Right lobe of liver (tissue), 6 donors: ENCODE data around the gene ATP6V0A1. TPM values are rescaled to one million over a fixed set of nuclear protein-coding genes. Genes with fewer than 3 reads are reported as not detected.
A peak's percentile ranks its signal among the peaks of the same experiment; 100 is the strongest.

Experiments
- ATAC-seq, 4 donors: fragments of 200-7000 bp; cut with Tn5 transposase; one replicate each; pipeline ENCODE4 v1.9.1; 2020; ENCODE audit warnings: mild to moderate bottlenecking in 4 of 4, moderate library complexity in 4 of 4
- DNase-seq, 3 donors: peaks; one replicate each; pipeline ENCODE4 v3.0.0-alpha.2; 2020
- H3K27ac ChIP-seq, 3 donors: fragments of 200-600 bp; one replicate each; pipeline ENCODE4 v1.8.0; 2022
- H3K27me3 ChIP-seq, 2 donors: fragments of 200-600 bp; one replicate each; pipeline ENCODE4 v1.8.0; 2022
- H3K36me3 ChIP-seq, 4 donors: fragments of 200-600 bp; sonication (generic) in 1 of 4; one replicate each; pipeline versions ENCODE4 v1.5.1 to v1.8.0; 2017 to 2022; ENCODE audit warnings: control low read depth in 1 of 4
- H3K4me1 ChIP-seq, 4 donors: fragments of 200-600 bp; sonication (generic) in 1 of 4; one replicate each; pipeline versions ENCODE4 v1.5.1 to v1.8.0; 2017 to 2022; ENCODE audit warnings: control low read depth in 1 of 4
- H3K4me3 ChIP-seq, 3 donors: fragments of 200-600 bp; one replicate each; pipeline ENCODE4 v1.8.0; 2022
- H3K9me3 ChIP-seq, 4 donors: fragments of 200-600 bp; sonication (generic) in 1 of 4; one replicate each; pipeline versions ENCODE4 v1.5.1 to v1.8.0; 2017 to 2022; ENCODE audit warnings: control low read depth in 1 of 4
- CTCF ChIP-seq, 4 donors: fragments of 200-600 bp in 3 of 4; fragments of 450-650 bp in 1 of 4; IDR thresholded peaks; one replicate each; pipeline versions ENCODE4 v1.5.1 to v1.8.0; 2016 to 2022; ENCODE audit warnings: antibody characterized with exemption in 4 of 4, mild to moderate bottlenecking in 2 of 4
- POLR2A ChIP-seq: fragments of 450-650 bp; IDR thresholded peaks from one replicate; pipeline ENCODE4 v1.6.1; 2017; ENCODE audit warnings: antibody characterized with exemption, mild to moderate bottlenecking
- WGBS: methylation state at CpG from one replicate; pipeline ENCODE4 v1.1.6; 2018; ENCODE audit warnings: low coverage, low lambda C conversion rate; ENCODE audit not compliant: insufficient coverage; ENCODE audit errors: missing lambda C conversion rate; 5-methylcytosine and 5-hydroxymethylcytosine counted together
- intact Hi-C, 2 donors: fragments of 100-400 bp; cut with DNase I; formaldehyde crosslinking; loops; one replicate each; pipeline versions ENCODE4 v1.11.2 to v1.14.1; 2022
- total RNA-seq, 6 experiments: library from RNA; depleted of rRNA in 2 of 6; stranded (reverse); fragments of >200 nt in 2 of 6; fragmentation: NEBNext Ultra II Directional in 3 of 6; extraction: Animal tissue kit (Norgen Biotek cat#: 25700) in 3 of 6; gene quantifications; one replicate each; pipeline versions ENCODE4 v1.1.0 to v1.2.4, GENCODE V29; 2016 to 2023
- donor health status: DM: no; HTN: yes; CAD: no.
- donor health status: DM: no; HTN: no; CAD: no.
- donor health status: DM: no; HTN: no; CAD: no.
- donor health status: DM: no; HTN: yes; CAD: no.
- donor health status: DM: no; HTN: yes; CAD: no.

ATP6V0A1 gene
- total RNA-seq, 6 experiments from 2014 or later, result 36.4 to 66.0 (median 49.4) TPM

- 96% methylated on average over 6 of the region's 6 CpGs for WGBS
- intact Hi-C loops, result no loop called here
- H3K9me3 ChIP-seq, result no peaks in the 10 kb centered on the region
- peaks cover 9 to 57% (median 23%) of the 10 kb centered on the region in 4 donors for H3K36me3 ChIP-seq
- no peak overlapping the region for H3K4me3 ChIP-seq
- no peak overlapping the region for H3K27ac ChIP-seq
- no peak for TF ChIP-seq CTCF (IDR thresholded peaks at IDR 0.05)
- no peak for TF ChIP-seq POLR2A
- no peak for DNase-seq
- no peak for ATAC-seq
- no peaks in the 10 kb centered on the region for H3K4me1 ChIP-seq
- H3K27me3 ChIP-seq, result no peaks in the 10 kb centered on the region
Observed at GRCh38 chr17:42474276-42474675, 15.6 kb downstream of the ATP6V0A1 start.

GRCh38 chr17:42475121-42475520 lies 16.4 kb downstream of the ATP6V0A1 start:
- intact Hi-C loops, result no loop called here
- 77% methylated on average over 3 of the region's 3 CpGs for WGBS

GRCh38 chr17:42475835-42476234 lies 17.2 kb downstream of the ATP6V0A1 start:
- no peaks in the 10 kb centered on the region for H3K4me1 ChIP-seq
- WGBS, result 73% methylated on average over 4 of the region's 4 CpGs
- peak overlapping the region in 2 of 3 donors; percentile 10 to 35 for H3K27ac ChIP-seq
- no peak overlapping the region for H3K4me3 ChIP-seq
- DNase-seq, result no peak
- intact Hi-C loops, result no loop called here
- TF ChIP-seq CTCF (IDR thresholded peaks at IDR 0.05) (no peak), POLR2A (no peak)
- peak in 3 of 4 donors; percentile 43 to 64 (median 57) for ATAC-seq
- no peaks in the 10 kb centered on the region for H3K27me3 ChIP-seq
- H3K36me3 ChIP-seq, result peaks cover 0 to 57% (median 25%) of the 10 kb centered on the region in 4 donors
- H3K9me3 ChIP-seq, result no peaks in the 10 kb centered on the region

More at GRCh38 chr17:42475121-42475520, 16.4 kb downstream of the ATP6V0A1 start:
- DNase-seq, result no peak
- Histone ChIP-seq H3K36me3 (peaks cover 6 to 57% (median 24%) of the 10 kb centered on the region in 4 donors), H3K4me1 (no peaks in the 10 kb centered on the region), H3K27ac (peak overlapping the region in 1 of 3 donors; percentile 10), H3K9me3 (no peaks in the 10 kb centered on the region), H3K27me3 (no peaks in the 10 kb centered on the region), H3K4me3 (no peak overlapping the region)
- peak in 2 of 4 donors; percentile 30 to 57 for ATAC-seq
- TF ChIP-seq CTCF (IDR thresholded peaks at IDR 0.05) (no peak), POLR2A (no peak)

- no peak for DNase-seq
- intact Hi-C loops, result no loop called here
- Histone ChIP-seq H3K4me1 (no peaks in the 10 kb centered on the region), H3K4me3 (no peak overlapping the region), H3K9me3 (no peaks in the 10 kb centered on the region), H3K36me3 (peaks cover 0 to 62% (median 26%) of the 10 kb centered on the region in 4 donors), H3K27ac (peak overlapping the region in 1 of 3 donors; percentile 35), H3K27me3 (no peaks in the 10 kb centered on the region)
- ATAC-seq, result peak in 2 of 4 donors; percentile 25 to 51
- TF ChIP-seq CTCF (IDR thresholded peaks at IDR 0.05) (no peak), POLR2A (no peak)
- WGBS, result 74% methylated on average over 2 of the region's 2 CpGs
Observed at GRCh38 chr17:42476411-42476810, 17.7 kb downstream of the ATP6V0A1 start.
